ENCODE results near the gene ARHGAP26. TPM values are rescaled to one million over a fixed set of nuclear protein-coding genes. Genes with fewer than 3 reads are reported as not detected.

Gene ARHGAP26
- total and polyA plus RNA-seq, 7 donors, result 5.4 to 25.5 (median 19.1) TPM

DNA sequence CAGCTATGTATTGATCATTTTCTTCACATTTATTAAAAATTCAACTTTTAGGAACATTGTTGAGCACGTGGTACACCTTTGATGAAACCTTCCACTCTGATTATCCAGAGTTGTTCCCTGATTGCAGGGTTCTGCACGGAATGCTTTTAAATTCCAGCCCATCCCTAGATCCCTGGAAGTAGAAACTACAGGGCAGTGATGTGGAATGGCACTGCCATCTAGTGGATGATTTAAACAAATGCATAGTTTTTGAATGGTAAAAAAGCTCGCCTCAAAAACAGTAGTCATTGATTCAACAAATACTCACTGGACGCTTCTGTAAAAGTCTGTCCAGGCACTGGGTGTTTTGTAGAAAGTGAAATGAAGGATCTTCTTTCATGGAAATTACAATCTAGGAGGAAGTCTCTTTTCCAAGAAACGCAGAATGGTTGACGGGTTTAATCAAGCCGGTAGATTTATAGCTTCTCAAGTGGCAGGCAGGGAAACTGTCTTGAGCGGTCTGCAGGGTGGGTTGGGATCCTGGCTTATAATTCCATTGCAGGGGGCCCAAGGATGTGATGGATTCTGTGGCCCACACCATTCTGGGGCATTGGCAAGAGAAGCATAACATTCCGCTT, 118.4 kb downstream of the ARHGAP26 start:
- Histone ChIP-seq H3K36me3 (no peaks in the 10 kb centered on the region), H3K27ac (no peak overlapping the region), H3K27me3 (no peaks in the 10 kb centered on the region), H3K4me3 (no peak overlapping the region), H3K9me3 (no peaks in the 10 kb centered on the region), H3K4me1 (peaks cover 0 to 5% (median under 1%) of the 10 kb centered on the region in 4 donors)
- no peak for DNase-seq
- 50 to 59% methylated on average over 9 of the region's 9 CpGs for WGBS, 2 donors
- TF ChIP-seq, protein P1, sequence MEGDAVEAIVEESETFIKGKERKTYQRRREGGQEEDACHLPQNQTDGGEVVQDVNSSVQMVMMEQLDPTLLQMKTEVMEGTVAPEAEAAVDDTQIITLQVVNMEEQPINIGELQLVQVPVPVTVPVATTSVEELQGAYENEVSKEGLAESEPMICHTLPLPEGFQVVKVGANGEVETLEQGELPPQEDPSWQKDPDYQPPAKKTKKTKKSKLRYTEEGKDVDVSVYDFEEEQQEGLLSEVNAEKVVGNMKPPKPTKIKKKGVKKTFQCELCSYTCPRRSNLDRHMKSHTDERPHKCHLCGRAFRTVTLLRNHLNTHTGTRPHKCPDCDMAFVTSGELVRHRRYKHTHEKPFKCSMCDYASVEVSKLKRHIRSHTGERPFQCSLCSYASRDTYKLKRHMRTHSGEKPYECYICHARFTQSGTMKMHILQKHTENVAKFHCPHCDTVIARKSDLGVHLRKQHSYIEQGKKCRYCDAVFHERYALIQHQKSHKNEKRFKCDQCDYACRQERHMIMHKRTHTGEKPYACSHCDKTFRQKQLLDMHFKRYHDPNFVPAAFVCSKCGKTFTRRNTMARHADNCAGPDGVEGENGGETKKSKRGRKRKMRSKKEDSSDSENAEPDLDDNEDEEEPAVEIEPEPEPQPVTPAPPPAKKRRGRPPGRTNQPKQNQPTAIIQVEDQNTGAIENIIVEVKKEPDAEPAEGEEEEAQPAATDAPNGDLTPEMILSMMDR (IDR thresholded peaks at IDR 0.05), result peak; percentile 30 to 75 (median 64)
- TF ChIP-seq POLR2AphosphoS5 (IDR thresholded peaks at IDR 0.05), result no peak
- intact Hi-C loops (cut with DNase I), result loop anchor here (1.0 to 10.0 kb wide), 2 partner anchors 175 to 274 kb away; no protein-coding TSS in a partner anchor

DNA sequence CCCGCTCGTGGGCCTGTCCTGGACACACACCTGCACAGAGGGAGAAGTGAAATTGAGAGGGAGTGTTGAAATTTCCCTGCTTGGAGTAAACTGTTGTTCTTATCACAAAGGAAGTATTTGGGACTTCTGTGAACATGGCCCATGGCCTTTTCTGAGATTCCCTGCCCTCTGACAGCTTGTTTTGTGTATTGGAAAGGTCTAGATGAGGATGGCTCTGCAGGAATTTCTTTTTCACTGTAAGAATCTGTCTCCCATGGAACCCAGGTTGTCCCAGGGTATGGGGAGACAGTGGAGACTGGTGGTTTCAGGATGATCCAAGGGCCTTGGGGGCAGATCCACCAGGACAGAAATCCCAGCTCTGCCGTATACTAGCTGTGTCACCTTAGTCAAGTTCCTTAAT, 121.8 kb downstream of the ARHGAP26 start:
- no peaks in the 10 kb centered on the region for H3K9me3 ChIP-seq
- no peaks in the 10 kb centered on the region for H3K36me3 ChIP-seq
- H3K4me1 ChIP-seq, result peaks cover 0 to 14% (median 8%) of the 10 kb centered on the region in 4 donors
- no peaks in the 10 kb centered on the region for H3K27me3 ChIP-seq
- intact Hi-C loops (cut with DNase I), result no loop called here
- TF ChIP-seq POLR2A (IDR thresholded peaks at IDR 0.05) (no peak), POLR2AphosphoS5 (IDR thresholded peaks at IDR 0.05) (no peak), EP300 (IDR thresholded peaks at IDR 0.05) (no peak)
- TF ChIP-seq, protein P1 (IDR thresholded peaks at IDR 0.05), result no peak
- H3K27ac ChIP-seq, result no peak overlapping the region
- no peak overlapping the region for H3K4me3 ChIP-seq
- 90 to 91% methylated on average over 3 of the region's 3 CpGs for WGBS, 2 donors
- no peak for DNase-seq

- WGBS, 2 donors, result 96 to 99% methylated on average over 2 of the region's 2 CpGs
- no peaks in the 10 kb centered on the region for H3K27me3 ChIP-seq
- TF ChIP-seq POLR2A (IDR thresholded peaks at IDR 0.05) (no peak), EP300 (IDR thresholded peaks at IDR 0.05) (no peak), POLR2AphosphoS5 (IDR thresholded peaks at IDR 0.05) (no peak)
- TF ChIP-seq, protein P1 (IDR thresholded peaks at IDR 0.05), result no peak
- intact Hi-C loops (cut with DNase I), result no loop called here
- no peaks in the 10 kb centered on the region for H3K9me3 ChIP-seq
- H3K4me3 ChIP-seq, result no peak overlapping the region
- no peaks in the 10 kb centered on the region for H3K36me3 ChIP-seq
- H3K4me1 ChIP-seq, result peaks cover 0 to 12% (median 7%) of the 10 kb centered on the region in 4 donors
- no peak overlapping the region for H3K27ac ChIP-seq
- no peak for DNase-seq
These were observed 124.1 kb downstream of the ARHGAP26 start for GRCh38 chr5:142894315-142894714.

DNA sequence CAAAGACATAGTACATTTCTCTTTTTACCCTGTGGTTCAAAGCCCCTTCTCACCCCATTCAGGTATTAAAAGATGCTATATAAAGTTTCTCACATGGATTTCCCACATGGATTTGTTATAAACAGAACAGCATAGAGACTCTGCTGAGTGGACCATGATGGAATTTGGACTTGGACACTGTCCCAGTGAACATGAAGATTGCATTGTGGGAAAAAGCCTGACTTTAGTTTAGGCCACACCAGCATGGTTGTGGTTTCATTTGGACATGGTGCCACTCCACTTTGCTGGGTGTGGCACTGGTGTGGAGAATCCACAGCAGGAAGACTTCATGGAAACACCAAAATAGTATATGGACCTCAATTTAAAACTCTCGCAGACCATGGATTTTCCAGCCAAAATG, 124.6 kb downstream of the ARHGAP26 start:
- WGBS, 2 donors, result 96 to 100% methylated on average over 1 of the region's 1 CpG
- H3K9me3 ChIP-seq, result no peaks in the 10 kb centered on the region
- no peak overlapping the region for H3K4me3 ChIP-seq
- intact Hi-C loops (cut with DNase I), result no loop called here
- no peak for DNase-seq
- H3K27me3 ChIP-seq, result no peaks in the 10 kb centered on the region
- H3K27ac ChIP-seq, result no peak overlapping the region
- H3K36me3 ChIP-seq, result no peaks in the 10 kb centered on the region
- peaks cover 0 to 12% (median 7%) of the 10 kb centered on the region in 4 donors for H3K4me1 ChIP-seq
- TF ChIP-seq, protein P1 (IDR thresholded peaks at IDR 0.05), result no peak
- TF ChIP-seq POLR2AphosphoS5 (IDR thresholded peaks at IDR 0.05) (no peak), POLR2A (IDR thresholded peaks at IDR 0.05) (no peak), EP300 (IDR thresholded peaks at IDR 0.05) (no peak)

Data from sigmoid colon (tissue), 7 donors.